HepG2 (cell line): Measurements from ENCODE around the gene S100A5. TPM values are rescaled to one million over a fixed set of nuclear protein-coding genes. Genes with fewer than 3 reads are reported as not detected.
A peak's percentile ranks its signal among the peaks of the same experiment; 100 is the strongest.

ENCODE experiments used
- EED ChIP-seq: sonication (generic); formaldehyde crosslinking; IDR thresholded peaks from 2 replicates; pipeline ENCODE4 v1.5.0; 2020; ENCODE audit warnings: mild to moderate bottlenecking, missing genetic modification reagents
- EHMT2 ChIP-seq: fragments of 200-600 bp; sonication (generic); IDR thresholded peaks from 2 replicates; pipeline ENCODE4 v1.7.0; 2017; ENCODE audit warnings: antibody characterized with exemption, low read depth, low read length, borderline replicate concordance
- ELF3 ChIP-seq: IDR thresholded peaks from 2 replicates; pipeline ENCODE4 v1.6.1; 2016; ENCODE audit warnings: missing genetic modification reagents, missing compliant biosample characterization
- HDAC2 ChIP-seq: sonication (generic); formaldehyde crosslinking; IDR thresholded peaks from 2 replicates; pipeline ENCODE4 v1.4.0; 2020; ENCODE audit warnings: missing genetic modification reagents
- IRF1 ChIP-seq: sonication (generic); formaldehyde crosslinking; IDR thresholded peaks from 2 replicates; pipeline ENCODE4 v1.4.0; 2020; ENCODE audit warnings: low read depth, mild to moderate bottlenecking, missing genetic modification reagents
- JUN ChIP-seq: sonication (generic); formaldehyde crosslinking; IDR thresholded peaks from 2 replicates; pipeline ENCODE4 v1.4.0; 2020; ENCODE audit warnings: mild to moderate bottlenecking, missing genetic modification reagents
- KDM2A ChIP-seq: sonication (generic); formaldehyde crosslinking; IDR thresholded peaks from 2 replicates; pipeline ENCODE4 v1.4.0; 2020; ENCODE audit warnings: low read depth, missing genetic modification reagents, borderline replicate concordance
- MIER2 ChIP-seq: IDR thresholded peaks from 2 replicates; pipeline ENCODE4 v1.6.1; 2016; ENCODE audit warnings: missing biosample characterization, missing genetic modification reagents
- NFATC3 ChIP-seq: sonication (generic); formaldehyde crosslinking; IDR thresholded peaks from 2 replicates; pipeline ENCODE4 v1.5.1; 2020; ENCODE audit warnings: mild to moderate bottlenecking, missing genetic modification reagents
- NFRKB ChIP-seq: fragments of 450-650 bp; IDR thresholded peaks from 2 replicates; pipeline ENCODE4 v1.6.1; 2017
- SMARCE1 ChIP-seq: fragments of 450-650 bp; IDR thresholded peaks from 2 replicates; pipeline ENCODE4 v1.6.1; 2017; ENCODE audit warnings: borderline replicate concordance
- SMC3 ChIP-seq: IDR thresholded peaks from 2 replicates; pipeline ENCODE4 v1.6.1; 2011; ENCODE audit warnings: low read length, improper control_type of control experiment
- ZIK1 ChIP-seq: sonication (generic); formaldehyde crosslinking; IDR thresholded peaks from 2 replicates; pipeline ENCODE4 v1.5.0; 2020; ENCODE audit warnings: mild to moderate bottlenecking, low read depth, missing genetic modification reagents, borderline replicate concordance
- ZNF18 ChIP-seq: sonication (generic); formaldehyde crosslinking; IDR thresholded peaks from 2 replicates; pipeline ENCODE4 v1.8.0; 2022; ENCODE audit warnings: mild to moderate bottlenecking, missing genetic modification reagents; ENCODE audit not compliant: insufficient replicate concordance
- ZNF326 ChIP-seq: sonication (generic); formaldehyde crosslinking; IDR thresholded peaks from 2 replicates; pipeline ENCODE4 v1.4.0; 2020; ENCODE audit warnings: missing genetic modification reagents, borderline replicate concordance
- ZNF367 ChIP-seq: sonication (generic); formaldehyde crosslinking; IDR thresholded peaks from 2 replicates; pipeline ENCODE4 v1.4.0; 2020; ENCODE audit warnings: missing genetic modification reagents, borderline replicate concordance
- ZNF530 ChIP-seq: sonication (generic); formaldehyde crosslinking; IDR thresholded peaks from 2 replicates; pipeline ENCODE4 v1.5.0; 2020; ENCODE audit warnings: low read depth, mild to moderate bottlenecking, missing genetic modification reagents
- ZNF546 ChIP-seq: sonication (generic); formaldehyde crosslinking; conservative IDR thresholded peaks from 2 replicates; pipeline ENCODE4 v1.8.1; 2023; ENCODE audit warnings: mild to moderate bottlenecking, missing genetic modification reagents
- ZNF589 ChIP-seq: sonication (generic); formaldehyde crosslinking; conservative IDR thresholded peaks from 2 replicates; pipeline ENCODE4 v1.8.0; 2022; ENCODE audit warnings: mild to moderate bottlenecking, moderate library complexity, missing genetic modification reagents
- ZNF619 ChIP-seq: sonication (generic); formaldehyde crosslinking; IDR thresholded peaks from 2 replicates; pipeline ENCODE4 v1.4.0; 2020; ENCODE audit warnings: mild to moderate bottlenecking, missing genetic modification reagents
- ZNF687 ChIP-seq: sonication (generic); formaldehyde crosslinking; IDR thresholded peaks from 2 replicates; pipeline ENCODE4 v1.5.1; 2020; ENCODE audit warnings: mild to moderate bottlenecking, missing genetic modification reagents, moderate library complexity
- polyA plus RNA-seq, 8 experiments: library from polyadenylated mRNA; depleted of rRNA in 3 of 8; stranded (reverse) in 7 of 8; unstranded in 1 of 8; fragments of >200 nt; fragmentation: Illumina TruSeq in 4 of 8; extraction: Trizol in 4 of 8; gene quantifications; 2 replicates each; pipeline versions ENCODE4 v1.2.1 to v1.2.3, GENCODE V29; 2011 to 2016; ENCODE audit warnings: low read depth in 4 of 8, missing spikeins in 1 of 8, mixed read lengths in 1 of 8; ENCODE audit not compliant: insufficient read depth in 1 of 8
- total RNA-seq, 5 experiments: library from RNA; depleted of rRNA; stranded (reverse); fragments of >200 nt; fragmentation: Illumina TruSeq; extraction: Trizol; gene quantifications; 2 replicates each; pipeline ENCODE4 v1.2.3, GENCODE V29; 2016; ENCODE audit warnings: low read depth in 1 of 5

The S100A5 gene
- total and polyA plus RNA-seq, 2 of the 13 experiments (the other 11 are each of a cell fraction or from before 2014, with no cell fraction given), result not detected

GRCh38 chr1:153532769-153533599 lies 7.8 kb downstream of the S100A5 start (continued):
- TF ChIP-seq ZNF687 (CRISPR knock-in tag) (peak; percentile 70), KDM2A (CRISPR knock-in tag) (peak; percentile 74), HDAC2 (CRISPR knock-in tag) (peak; percentile 78), ELF3 (peak; percentile 24), EED (CRISPR knock-in tag) (no peak), EHMT2 (no peak), SMARCE1 (no peak), SMC3 (peak; percentile 53; the same call in 1 of the 2 replicates), ZNF546 (CRISPR knock-in tag) (no peak), ZNF619 (CRISPR knock-in tag) (no peak), IRF1 (CRISPR knock-in tag) (no peak), ZIK1 (CRISPR knock-in tag) (no peak), ZNF326 (no peak), ZNF367 (CRISPR knock-in tag) (no peak), ZNF18 (CRISPR knock-in tag) (no peak), JUN (no peak), NFRKB (no peak), ZNF589 (CRISPR knock-in tag) (no peak), MIER2 (no peak), NFATC3 (no peak), ZNF530 (CRISPR knock-in tag) (no peak)
